RWPE1 (cell line): ENCODE results near the gene ETV6.

Experiments
- CTCF ChIA-PET: fragments of 350-600 bp; sonication (Branson Sonifier 250); formaldehyde crosslinking; extraction: SDS; loops from one replicate; lab custom pipeline; 2021; lab: Yijun Ruan, JAX
- POLR2A ChIA-PET: fragments of 400-600 bp; formaldehyde crosslinking; extraction: SDS; loops from one replicate; lab custom pipeline; 2020; ENCODE audit warnings: antibody characterized with exemption; ENCODE audit not compliant: low non-redundant PET; lab: Yijun Ruan, JAX
- DNase-seq: peaks from one replicate; pipeline ENCODE4 v3.0.0; 2012; ENCODE audit warnings: low spot score
- H3K27ac ChIP-seq: fragments of 450-650 bp; 2 replicates; pipeline ENCODE4 v1.5.1; 2017
- CTCF ChIP-seq: fragments of 450-650 bp; conservative IDR thresholded peaks from 2 replicates; pipeline ENCODE4 v1.5.1; 2017; ENCODE audit warnings: low read depth, mild to moderate bottlenecking

The ETV6 gene

GRCh38 chr12:11765817-11766794 lies 116.6 kb downstream of the ETV6 start:
- no peak overlapping the region for H3K27ac ChIP-seq
- DNase-seq, result no peak
- no peak for TF ChIP-seq CTCF
- ChIA-PET POLR2A (no interaction called here), CTCF (interaction anchor here (0.5 kb wide), 1 partner anchor 939 kb away, joined by 3 read pairs; no protein-coding TSS in a partner anchor)

GRCh38 chr12:11767029-11767724 lies 117.7 kb downstream of the ETV6 start:
- H3K27ac ChIP-seq, result no peak overlapping the region
- no peak for TF ChIP-seq CTCF
- CTCF ChIA-PET, result no interaction called here
- no peak for DNase-seq
- POLR2A ChIA-PET, result no interaction called here

GRCh38 chr12:11767798-11768197 lies 118.3 kb downstream of the ETV6 start:
- no peak overlapping the region for H3K27ac ChIP-seq
- ChIA-PET POLR2A (no interaction called here), CTCF (no interaction called here)
- no peak for TF ChIP-seq CTCF
- DNase-seq, result no peak

DNA sequence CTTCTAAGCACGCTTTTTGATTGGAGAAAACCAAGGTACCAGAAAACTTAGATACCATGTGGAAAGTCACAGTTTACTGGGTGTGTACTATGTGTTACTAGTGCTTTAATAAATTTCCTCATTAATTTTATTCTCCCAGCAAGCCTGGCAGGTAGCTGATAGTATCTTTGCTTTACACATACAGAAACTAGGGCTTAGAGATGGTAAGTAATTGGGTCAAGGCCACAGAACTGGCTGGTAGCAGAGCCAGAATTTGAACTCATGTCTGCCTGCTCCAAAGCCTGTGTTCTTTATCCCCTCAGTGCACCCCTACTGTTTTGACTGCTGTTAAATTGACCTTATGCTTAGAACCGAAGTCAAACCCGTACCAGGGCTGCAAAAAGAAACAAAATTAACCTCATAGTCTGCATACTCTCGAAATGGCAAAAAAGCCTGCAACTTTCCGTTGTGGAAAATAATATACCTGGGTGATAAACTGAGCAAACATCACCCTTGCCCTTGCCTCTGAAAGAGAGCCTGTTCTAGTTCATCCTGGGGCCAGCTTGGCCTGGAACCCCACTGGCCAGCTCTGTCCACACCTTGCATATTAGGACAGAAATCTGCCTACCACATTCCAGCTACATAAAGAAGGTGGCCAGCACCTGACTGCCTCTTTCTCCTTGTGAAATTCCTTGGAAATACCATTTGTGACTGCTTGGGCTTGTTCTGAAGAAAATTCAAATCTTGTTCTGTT lies 118.9 kb downstream of the ETV6 start:
- no peak for TF ChIP-seq CTCF
- POLR2A ChIA-PET, result no interaction called here
- CTCF ChIA-PET, result interaction anchor here (0.7 kb wide), 1 partner anchor 33 kb away, joined by 3 read pairs; no protein-coding TSS in a partner anchor
- DNase-seq, result no peak
- H3K27ac ChIP-seq, result no peak overlapping the region

DNA sequence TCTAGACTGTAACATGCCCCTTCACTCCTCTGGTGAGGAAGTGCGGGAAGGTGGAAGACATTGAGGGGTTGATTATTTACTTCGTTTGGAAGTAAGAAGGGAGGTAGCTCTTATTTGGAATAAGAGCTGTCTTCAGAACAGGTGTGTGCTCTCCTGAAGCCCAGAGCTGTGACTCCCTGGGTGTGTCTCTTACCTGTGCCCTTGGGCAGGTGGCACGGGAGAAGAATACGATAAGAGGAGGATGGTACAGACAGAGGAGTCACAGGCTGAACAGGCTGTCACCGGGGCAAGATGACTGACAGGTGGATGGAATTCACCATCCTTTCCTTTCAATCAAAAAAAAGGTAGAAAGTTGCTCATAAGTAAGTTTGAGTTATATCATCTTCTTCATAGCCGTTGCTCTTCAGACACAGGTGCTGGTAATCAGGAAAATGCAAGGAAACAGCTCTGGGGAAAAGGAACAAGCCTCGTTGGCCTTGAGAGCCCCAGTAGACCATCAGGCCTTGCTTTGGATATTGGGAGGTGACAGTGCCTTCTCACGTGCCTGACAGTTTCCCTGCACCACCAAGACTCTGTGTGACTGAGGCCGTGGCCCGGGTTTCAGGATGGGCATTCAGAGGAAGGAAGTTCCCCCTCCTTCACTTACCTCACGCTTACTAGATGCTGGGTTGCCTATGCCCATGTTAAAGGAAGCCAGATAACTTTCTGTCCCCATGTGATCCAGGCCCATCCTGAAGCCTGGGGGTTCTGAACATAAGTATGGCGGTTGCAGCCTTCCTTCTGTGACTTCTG lies 120.4 kb downstream of the ETV6 start:
- TF ChIP-seq CTCF, result no peak
- POLR2A ChIA-PET, result no interaction called here
- no peak overlapping the region for H3K27ac ChIP-seq
- no peak for DNase-seq
- CTCF ChIA-PET, result interaction anchor here (0.7 kb wide), 1 partner anchor 46 kb away, joined by 3 read pairs; no protein-coding TSS in a partner anchor
